Parathyroid adenoma (tissue), 2 donors: ENCODE results near the gene CCDC137.

Source experiments
- H2AFZ ChIP-seq: fragments of 300-600 bp; sonication (generic); one replicate; pipeline ENCODE4 v1.7.0; 2017; ENCODE audit warnings: antibody characterized with exemption, mild to moderate bottlenecking
- H3K27ac ChIP-seq: fragments of 300-600 bp; sonication (generic); one replicate; pipeline ENCODE4 v1.7.0; 2017
- H3K27me3 ChIP-seq: fragments of 300-600 bp; sonication (generic); one replicate; pipeline ENCODE4 v1.7.0; 2017; ENCODE audit warnings: low read length; ENCODE audit not compliant: control insufficient read depth, insufficient read depth
- H3K36me3 ChIP-seq: fragments of 300-600 bp; sonication (generic); one replicate; pipeline ENCODE4 v1.7.0; 2017; ENCODE audit warnings: low read length; ENCODE audit not compliant: control insufficient read depth, insufficient read depth
- H3K4me1 ChIP-seq: fragments of 300-600 bp; sonication (generic); one replicate; pipeline ENCODE4 v1.7.0; 2017; ENCODE audit warnings: control low read depth
- H3K4me2 ChIP-seq: fragments of 300-600 bp; sonication (generic); one replicate; pipeline ENCODE4 v1.7.0; 2017; ENCODE audit warnings: low read length
- H3K4me3 ChIP-seq: fragments of 300-600 bp; sonication (generic); one replicate; pipeline ENCODE4 v1.7.0; 2017; ENCODE audit warnings: low read depth, low read length
- H3K79me2 ChIP-seq: fragments of 300-600 bp; sonication (generic); one replicate; pipeline ENCODE4 v1.7.0; 2017; ENCODE audit warnings: control low read depth
- H3K9ac ChIP-seq: fragments of 300-600 bp; sonication (generic); one replicate; pipeline ENCODE4 v1.7.0; 2017; ENCODE audit warnings: mild to moderate bottlenecking
- H3K9me3 ChIP-seq: fragments of 300-600 bp; sonication (generic); one replicate; pipeline ENCODE4 v1.7.0; 2017; ENCODE audit warnings: low read length; ENCODE audit not compliant: control insufficient read depth
- CTCF ChIP-seq: fragments of 300-600 bp; sonication (generic); IDR thresholded peaks from one replicate; pipeline ENCODE4 v1.7.0; 2017; ENCODE audit warnings: antibody characterized with exemption, mild to moderate bottlenecking
- donor health status: primary hyperparathyroidism.

Gene CCDC137

GRCh38 chr17:81682565-81683207, 16.1 kb downstream of the CCDC137 start:
- Histone ChIP-seq H2AFZ (peak overlapping the region; percentile 86), H3K9me3 (no peaks in the 10 kb centered on the region), H3K27ac (no peak overlapping the region), H3K4me1 (peaks cover 11% of the 10 kb centered on the region), H3K9ac (no peak overlapping the region), H3K36me3 (no peaks in the 10 kb centered on the region), H3K79me2 (peaks cover 41% of the 10 kb centered on the region), H3K4me3 (peak overlapping the region; percentile 94), H3K4me2 (peak overlapping the region; percentile 77), H3K27me3 (no peaks in the 10 kb centered on the region)
- no peak for TF ChIP-seq CTCF

- H3K4me1 ChIP-seq, result peaks cover 11% of the 10 kb centered on the region
- H3K36me3 ChIP-seq, result no peaks in the 10 kb centered on the region
- peak overlapping the region; percentile 63 for H3K27ac ChIP-seq
- no peaks in the 10 kb centered on the region for H3K27me3 ChIP-seq
- peak overlapping the region; percentile 58 for H3K9ac ChIP-seq
- peak overlapping the region; percentile 77 for H3K4me2 ChIP-seq
- TF ChIP-seq CTCF, result no peak
- peak overlapping the region; percentile 86 for H2AFZ ChIP-seq
- no peaks in the 10 kb centered on the region for H3K9me3 ChIP-seq
- peaks cover 46% of the 10 kb centered on the region for H3K79me2 ChIP-seq
- H3K4me3 ChIP-seq, result peak overlapping the region; percentile 94
Observed at GRCh38 chr17:81683208-81683583, 16.7 kb downstream of the CCDC137 start.

GRCh38 chr17:81683584-81684441, 17.3 kb downstream of the CCDC137 start, which contains the start of the genes ARL16 and HGS:
Gene ARL16 (minus strand): TSS chr17:81683797. CDS start chr17:81683753, 44 bp downstream.
Gene HGS (plus strand): TSS chr17:81684011. CDS start chr17:81684067, 56 bp downstream.
- Histone ChIP-seq H2AFZ (peak within 1 kb of the TSS; percentile 86), H3K79me2 (peaks cover 50% of the 10 kb centered on the region), H3K9me3 (no peaks in the 10 kb centered on the region), H3K27me3 (no peaks in the 10 kb centered on the region), H3K36me3 (no peaks in the 10 kb centered on the region), H3K9ac (peak within 1 kb of the TSS; percentile 58), H3K4me2 (peak within 1 kb of the TSS; percentile 88), H3K27ac (peak within 1 kb of the TSS; percentile 63), H3K4me1 (peaks cover 11% of the 10 kb centered on the region), H3K4me3 (peak within 1 kb of the TSS; percentile 94)
- no peak for TF ChIP-seq CTCF

- peak overlapping the region; percentile 3 for H3K9ac ChIP-seq
- peaks cover 55% of the 10 kb centered on the region for H3K79me2 ChIP-seq
- H2AFZ ChIP-seq, result peak overlapping the region; percentile 86
- H3K27me3 ChIP-seq, result no peaks in the 10 kb centered on the region
- H3K9me3 ChIP-seq, result no peaks in the 10 kb centered on the region
- peaks cover 11% of the 10 kb centered on the region for H3K4me1 ChIP-seq
- peak overlapping the region; percentile 72 for H3K4me3 ChIP-seq
- no peaks in the 10 kb centered on the region for H3K36me3 ChIP-seq
- peak overlapping the region; percentile 88 for H3K4me2 ChIP-seq
- TF ChIP-seq CTCF, result no peak
- no peak overlapping the region for H3K27ac ChIP-seq
Observed at GRCh38 chr17:81684442-81684911, 17.9 kb downstream of the CCDC137 start.
